NCI-H82 treated with DMSO at 0.1 percent for 48 hours (cell line): ENCODE data around the gene PHF21A.

Source experiments
- DNase-seq: peaks from one replicate; lab custom pipeline; 2025; ENCODE audit not compliant: unreplicated experiment; lab: John Stamatoyannopoulos, UW

The PHF21A gene

DNA sequence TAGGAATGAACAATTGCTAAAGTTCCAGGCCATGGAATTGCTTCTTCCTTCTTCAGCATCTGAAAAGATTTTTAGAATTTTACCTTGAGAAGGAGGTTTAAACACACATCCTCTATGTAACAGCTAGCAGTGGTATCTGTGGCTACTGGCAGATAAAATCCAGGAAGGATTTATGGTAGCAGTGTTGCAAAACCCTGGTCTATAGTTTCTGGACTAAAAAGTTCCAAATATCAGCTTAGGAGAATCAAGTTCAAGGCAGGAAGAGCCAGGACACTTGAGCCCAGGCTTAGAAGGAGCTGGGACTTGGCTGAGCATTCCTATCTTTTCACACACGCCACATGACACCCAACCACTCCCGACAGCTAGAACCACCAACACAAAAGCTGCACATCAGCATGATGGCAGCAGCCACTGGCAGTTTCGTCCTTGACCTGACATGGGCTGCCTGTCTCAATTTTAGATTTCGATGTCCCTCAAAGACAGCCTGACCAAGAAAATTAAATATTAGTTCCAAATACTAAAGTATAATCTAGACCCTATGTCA lies 184.7 kb downstream of the PHF21A start:
- no peak for DNase-seq

DNA sequence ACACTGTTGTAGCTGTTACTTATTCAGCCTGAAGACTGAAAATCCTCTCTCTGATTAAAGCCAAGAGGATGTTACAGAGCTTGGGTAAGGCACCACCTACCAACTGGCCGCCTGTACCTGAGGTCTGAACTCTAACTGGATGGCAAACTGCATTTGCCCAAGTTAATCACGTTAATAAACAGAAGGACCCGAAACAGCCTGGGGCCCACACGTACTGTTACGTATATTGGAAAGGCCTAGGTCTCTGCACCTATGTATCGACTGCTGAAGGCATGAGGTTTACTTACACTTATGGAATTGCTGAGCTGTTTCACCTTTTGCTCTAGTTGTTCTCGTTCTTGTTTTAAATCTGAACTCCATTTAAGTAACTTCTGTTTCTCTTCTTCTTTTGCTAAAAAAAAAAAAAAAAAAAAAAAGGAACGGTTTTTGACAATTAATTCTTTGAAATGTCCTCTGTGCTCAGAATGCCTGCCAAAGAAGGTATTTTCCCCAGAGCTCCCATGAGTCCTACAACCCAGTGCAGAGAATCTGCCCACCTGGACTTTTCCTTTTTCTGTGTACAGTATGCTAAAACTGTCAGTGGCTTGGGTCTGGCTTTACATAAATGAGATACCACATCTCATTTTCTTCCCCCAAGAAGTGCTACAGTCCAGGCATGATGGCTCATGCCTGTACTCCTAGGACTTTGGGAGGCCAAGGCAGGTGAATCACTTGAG lies 185.7 kb downstream of the PHF21A start:
- no peak for DNase-seq

- no peak for DNase-seq
These were observed 186.5 kb downstream of the PHF21A start for GRCh38 chr11:45934580-45935318.

DNA sequence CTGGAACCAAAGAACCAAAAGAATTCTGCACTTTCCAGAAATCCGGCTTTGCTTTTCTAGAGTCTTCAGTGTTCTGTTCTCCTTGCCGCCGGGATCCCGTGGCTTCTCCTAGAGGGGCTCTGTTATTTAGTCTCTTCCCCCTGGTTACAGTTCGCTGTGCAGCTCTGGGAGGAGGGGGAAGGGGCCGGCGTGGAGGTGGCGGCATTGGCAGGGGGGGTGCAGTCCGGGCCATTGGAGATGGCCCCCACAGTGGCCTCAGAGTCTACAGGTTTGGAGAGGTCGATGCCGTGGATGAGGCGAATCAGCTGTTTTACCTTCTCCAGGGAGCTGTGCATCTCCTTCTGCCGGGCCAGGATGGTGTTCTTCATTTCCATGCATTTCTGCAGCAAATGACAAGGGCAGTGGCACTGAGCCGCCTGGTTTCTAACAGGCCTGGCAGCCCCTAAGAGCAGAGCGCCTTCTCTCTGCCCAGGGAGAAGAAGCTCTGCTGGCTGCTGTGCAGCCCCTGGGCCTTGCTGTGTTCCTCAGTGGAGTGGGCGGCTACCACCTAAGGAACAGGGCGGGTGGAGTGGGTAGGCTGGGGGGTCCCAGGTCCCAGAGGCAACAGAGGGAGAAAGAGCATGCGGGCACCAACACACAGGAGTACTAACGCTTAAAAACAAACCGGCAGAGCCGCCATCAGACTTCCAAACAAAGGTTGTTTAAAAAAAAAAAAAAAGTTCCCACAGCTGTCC lies 187.2 kb downstream of the PHF21A start:
- no peak for DNase-seq

GRCh38 chr11:45933131-45933831 lies 188.0 kb downstream of the PHF21A start:
- DNase-seq: no peak

DNA sequence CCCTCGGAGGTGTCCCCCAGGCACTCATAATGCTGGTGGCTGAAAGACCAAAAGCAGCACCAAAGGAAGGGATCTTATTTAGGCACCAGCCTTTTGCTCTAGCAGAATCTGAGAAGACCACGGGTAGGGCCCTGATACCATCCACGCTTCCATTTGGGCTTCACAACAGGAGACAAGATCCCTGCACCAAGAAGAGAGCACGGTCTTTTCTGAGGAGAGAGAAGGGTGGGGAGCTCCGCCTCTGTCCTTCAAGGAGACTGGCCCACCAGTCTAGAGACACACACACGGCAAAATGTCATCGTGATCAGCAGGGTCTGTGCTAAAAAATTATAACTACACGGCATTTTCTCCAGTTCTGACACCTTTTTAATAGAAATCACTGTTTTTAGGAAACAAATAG lies 189.0 kb downstream of the PHF21A start:
- DNase-seq: no peak

- no peak for DNase-seq
These were observed 189.5 kb downstream of the PHF21A start for GRCh38 chr11:45931739-45932138.

DNA sequence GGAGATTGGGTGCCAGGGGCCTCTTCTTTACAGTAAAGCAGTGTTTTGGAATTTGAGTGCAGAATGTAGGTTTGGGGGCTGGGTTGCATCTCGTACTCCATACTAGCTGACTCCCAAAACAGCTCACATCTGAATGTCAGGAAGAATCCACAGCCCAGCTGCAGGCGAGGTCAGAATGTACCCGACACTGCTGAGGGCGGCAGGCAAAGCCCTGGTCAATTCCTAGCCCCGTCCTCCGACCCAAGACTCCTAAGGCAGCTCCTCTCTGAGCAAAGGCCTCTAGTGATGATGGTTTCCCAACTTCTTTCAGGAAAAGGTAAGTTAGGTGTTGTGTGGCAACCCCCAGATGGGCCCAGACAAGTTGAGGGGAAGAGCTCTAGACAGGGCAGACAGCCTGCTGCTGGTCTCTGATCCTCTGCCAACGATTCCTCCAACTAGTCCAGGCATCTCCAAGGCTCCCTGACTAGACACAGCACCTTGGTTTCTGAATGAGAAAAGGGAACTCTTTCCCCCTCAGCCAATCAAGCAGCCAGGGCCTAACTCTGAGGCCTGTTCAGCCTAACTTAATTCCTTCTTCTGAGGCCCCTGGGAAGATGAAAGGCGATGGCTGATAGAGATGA lies 190.2 kb downstream of the PHF21A start:
- DNase-seq: no peak

DNA sequence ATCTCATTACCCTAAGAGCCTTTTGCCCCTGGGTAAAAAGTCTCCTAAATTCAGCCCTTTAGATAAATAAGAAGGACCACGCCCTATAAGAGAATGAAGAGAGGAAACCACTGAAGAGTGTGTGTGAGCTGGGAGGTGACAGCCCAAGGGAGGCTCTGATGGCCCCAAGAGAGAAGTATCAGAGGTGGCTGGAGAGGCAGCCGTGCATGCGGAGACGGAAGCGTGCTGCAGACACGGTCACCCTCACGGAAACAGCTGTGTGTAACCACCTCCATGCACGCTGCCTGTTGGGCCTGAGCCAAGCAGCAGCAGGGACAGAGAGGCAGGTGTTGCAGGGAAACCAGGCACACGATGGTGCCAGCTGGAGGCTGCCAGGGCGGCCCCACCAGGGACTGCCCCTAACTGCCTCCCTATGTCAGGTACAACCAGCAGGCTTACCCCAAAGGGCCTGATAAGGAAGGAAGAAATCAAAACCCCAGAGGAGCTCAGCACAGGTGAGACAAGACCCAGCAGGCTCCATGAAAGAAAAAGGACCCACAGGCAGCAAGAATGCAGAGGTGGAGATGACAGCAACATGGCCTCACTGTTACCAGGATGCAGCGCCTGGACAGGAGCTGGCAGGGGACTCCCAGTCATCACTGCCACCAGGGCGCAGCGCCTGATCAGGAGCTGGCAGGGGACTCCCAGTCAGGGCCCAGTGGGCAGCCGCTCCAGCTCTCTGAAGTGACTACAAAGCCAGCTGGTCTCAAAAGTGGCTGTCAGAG lies 191.0 kb downstream of the PHF21A start:
- no peak for DNase-seq

DNA sequence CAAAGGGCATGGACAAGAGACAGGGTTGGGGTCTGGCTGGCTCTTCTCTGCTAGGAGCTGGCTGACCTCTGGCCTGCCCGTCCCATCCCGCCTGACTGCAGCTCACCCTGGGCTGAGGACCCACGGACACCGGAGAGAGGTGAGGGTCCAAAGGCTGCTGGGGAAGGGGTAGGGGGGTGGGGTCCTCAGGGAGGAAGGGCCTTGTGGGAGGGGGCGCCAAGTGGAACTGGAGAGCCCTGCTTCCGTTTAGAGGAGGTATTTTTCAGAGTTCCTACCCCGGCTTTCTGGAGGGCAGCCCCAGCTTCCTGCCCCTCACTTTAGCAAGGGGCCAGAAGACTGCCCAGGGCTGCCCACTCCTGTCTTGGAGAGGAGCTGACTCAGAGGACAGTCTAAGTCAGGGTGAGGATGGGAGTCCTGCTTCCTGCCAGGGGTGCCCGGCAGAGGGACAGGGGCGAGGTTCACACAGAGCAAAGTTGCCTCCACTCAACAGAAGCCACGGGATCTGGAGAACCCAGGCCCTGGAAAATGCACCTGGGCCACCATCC lies 191.7 kb downstream of the PHF21A start:
- DNase-seq: no peak

DNA sequence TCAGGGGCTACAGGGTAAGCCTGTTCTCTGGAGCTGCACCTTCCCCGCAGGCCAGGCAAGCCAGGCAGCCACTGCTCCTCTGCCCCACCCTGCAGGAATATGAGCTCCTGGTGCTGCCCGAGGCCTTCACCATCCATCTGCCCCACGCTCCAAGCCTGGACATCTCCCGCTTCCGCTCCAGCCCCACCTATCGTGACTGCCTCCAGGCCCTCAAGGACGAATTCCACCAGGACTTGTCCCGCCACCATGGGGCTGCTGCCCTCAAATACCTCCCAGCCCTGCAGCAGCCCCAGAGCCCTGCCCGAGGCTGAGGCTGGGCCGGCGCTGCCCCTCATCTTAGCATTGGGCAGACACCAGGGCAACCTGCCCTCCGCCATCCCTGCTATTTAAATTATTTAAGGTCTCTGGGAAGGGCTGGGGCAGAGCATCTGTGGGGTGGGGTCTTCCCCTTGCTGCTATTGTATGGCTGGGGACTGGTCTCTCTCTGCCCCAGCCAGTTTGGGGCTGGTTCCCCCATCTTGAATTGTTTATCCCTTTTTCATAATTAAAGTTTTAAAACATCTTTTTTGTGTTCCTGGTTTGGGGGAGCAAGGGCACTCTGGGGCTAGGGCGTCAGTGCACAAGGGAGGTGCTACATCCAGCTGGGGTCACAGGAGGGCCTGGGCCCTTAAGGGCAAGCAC lies 192.6 kb downstream of the PHF21A start:
- no peak for DNase-seq

DNA sequence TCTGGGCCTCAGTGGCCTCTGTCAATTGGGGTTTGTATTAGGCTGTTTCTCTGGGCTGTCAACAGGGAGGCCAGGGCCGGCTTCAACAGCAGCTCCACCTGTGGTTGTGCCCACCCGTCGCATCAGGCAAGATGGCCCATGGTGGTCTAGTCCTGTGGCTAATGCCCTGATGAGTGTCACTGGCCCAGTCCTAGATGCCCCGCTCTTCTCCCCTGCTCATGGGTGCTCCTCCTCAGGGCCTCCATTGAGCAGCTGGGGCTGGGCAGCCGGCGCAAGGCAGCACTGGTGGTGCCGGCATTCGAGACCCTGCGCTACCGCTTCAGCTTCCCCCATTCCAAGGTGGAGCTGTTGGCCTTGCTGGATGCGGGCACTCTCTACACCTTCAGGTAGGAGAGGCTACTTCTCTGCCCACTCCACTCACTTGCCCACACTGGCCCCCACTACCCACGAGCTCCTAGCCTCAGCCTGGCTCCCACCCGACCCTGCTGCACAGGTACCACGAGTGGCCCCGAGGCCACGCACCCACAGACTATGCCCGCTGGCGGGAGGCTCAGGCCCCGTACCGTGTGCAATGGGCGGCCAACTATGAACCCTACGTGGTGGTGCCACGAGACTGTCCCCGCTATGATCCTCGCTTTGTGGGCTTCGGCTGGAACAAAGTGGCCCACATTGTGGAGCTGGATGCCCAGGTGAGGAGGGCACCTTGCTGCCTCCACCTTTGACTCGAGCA lies 193.4 kb downstream of the PHF21A start:
- DNase-seq: no peak

DNA sequence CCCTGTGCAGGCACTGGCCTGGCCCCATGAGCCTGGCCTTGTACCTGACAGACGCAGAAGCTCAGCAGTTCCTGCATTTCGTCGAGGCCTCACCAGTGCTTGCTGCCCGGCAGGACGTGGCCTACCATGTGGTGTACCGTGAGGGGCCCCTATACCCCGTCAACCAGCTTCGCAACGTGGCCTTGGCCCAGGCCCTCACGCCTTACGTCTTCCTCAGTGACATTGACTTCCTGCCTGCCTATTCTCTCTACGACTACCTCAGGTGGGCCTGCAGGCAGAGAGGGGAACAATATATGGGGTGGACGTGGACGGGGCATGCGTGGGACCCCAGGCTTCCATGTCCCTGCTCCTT lies 193.9 kb downstream of the PHF21A start:
- no peak for DNase-seq

DNA sequence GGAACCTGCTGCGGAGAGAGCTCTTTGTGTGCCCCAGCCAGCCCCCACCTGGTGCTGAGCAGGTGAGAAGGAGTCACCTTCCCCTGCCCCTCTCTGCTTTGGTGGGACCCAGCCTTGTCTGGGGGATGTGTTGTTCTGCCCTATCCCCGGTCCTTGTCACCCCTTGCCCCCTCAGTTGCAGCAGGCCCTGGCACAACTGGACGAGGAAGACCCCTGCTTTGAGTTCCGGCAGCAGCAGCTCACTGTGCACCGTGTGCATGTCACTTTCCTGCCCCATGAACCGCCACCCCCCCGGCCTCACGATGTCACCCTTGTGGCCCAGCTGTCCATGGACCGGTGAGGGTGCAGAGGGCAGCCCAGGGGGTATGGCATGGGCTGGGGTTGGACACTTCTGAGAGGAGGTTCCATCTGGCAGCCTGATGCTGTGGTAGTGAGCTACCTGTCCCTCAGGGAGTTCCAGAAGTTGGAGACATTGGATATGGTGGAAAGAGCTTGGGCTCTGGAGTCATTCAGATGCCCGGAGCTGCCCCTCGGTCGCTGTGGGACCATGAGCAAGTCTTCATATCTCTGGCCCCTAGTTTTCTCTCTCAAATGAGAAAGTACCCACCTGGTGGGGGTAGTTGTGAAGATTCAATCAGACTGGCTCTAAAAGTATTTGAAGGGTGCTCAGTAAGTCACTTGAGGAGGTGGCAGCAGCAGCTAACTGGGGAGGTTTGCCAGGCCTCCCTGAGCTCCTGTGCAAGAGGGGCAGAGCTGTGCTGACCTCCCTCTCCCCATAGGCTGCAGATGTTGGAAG lies 194.5 kb downstream of the PHF21A start:
- DNase-seq: no peak

DNA sequence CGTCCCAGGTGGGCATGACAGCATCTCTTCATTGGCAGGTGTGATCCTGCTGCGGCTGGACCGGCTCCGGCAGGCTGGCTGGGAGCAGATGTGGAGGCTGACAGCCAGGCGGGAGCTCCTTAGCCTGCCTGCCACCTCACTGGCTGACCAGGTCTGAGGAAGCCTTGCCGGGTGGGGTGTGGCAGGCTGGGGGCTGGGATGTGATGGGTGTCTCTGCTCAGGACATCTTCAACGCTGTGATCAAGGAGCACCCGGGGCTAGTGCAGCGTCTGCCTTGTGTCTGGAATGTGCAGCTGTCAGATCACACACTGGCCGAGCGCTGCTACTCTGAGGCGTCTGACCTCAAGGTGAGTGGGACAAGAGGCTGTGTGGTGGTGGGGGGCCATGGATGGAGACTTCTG lies 195.3 kb downstream of the PHF21A start:
- no peak for DNase-seq

GRCh38 chr11:45925550-45925949 lies 195.7 kb downstream of the PHF21A start:
- no peak for DNase-seq

- DNase-seq: no peak
These were observed 196.3 kb downstream of the PHF21A start for GRCh38 chr11:45924927-45925326.
